Fibroblast of skin of left biceps (primary cell): ENCODE results near the gene ATP6AP1.
"Not testable (repeated sequence)": the region's sequence is repeated elsewhere in the genome, so short reads cannot be mapped to it uniquely, and the experiment has no call there.

Experiments
- DNase-seq, 2 experiments: peaks; one replicate each; pipeline ENCODE4 v3.0.0-alpha.2; 2013; ENCODE audit warnings: low read depth in 2 of 2

The ATP6AP1 gene

GRCh38 chrX:154399527-154400368 is 28.7 kb upstream of the ATP6AP1 start:
- no peak for DNase-seq

- DNase-seq, result not testable (repeated sequence)
These were observed 28.1 kb upstream of the ATP6AP1 start for GRCh38 chrX:154400369-154400817.

- DNase-seq, result no peak
These were observed 27.3 kb upstream of the ATP6AP1 start for GRCh38 chrX:154401045-154401799.

GRCh38 chrX:154401918-154402621 is 26.4 kb upstream of the ATP6AP1 start:
- no peak for DNase-seq

- DNase-seq, result no peak
These were observed 25.8 kb upstream of the ATP6AP1 start for GRCh38 chrX:154402622-154403127.

GRCh38 chrX:154403192-154403591 is 25.3 kb upstream of the ATP6AP1 start:
- DNase-seq, result no peak

- no peak for DNase-seq
These were observed 24.6 kb upstream of the ATP6AP1 start for GRCh38 chrX:154403858-154404257.

GRCh38 chrX:154404625-154405192 is 23.8 kb upstream of the ATP6AP1 start:
- DNase-seq, result no peak

- DNase-seq, result no peak
These were observed 19.7 kb upstream of the ATP6AP1 start for GRCh38 chrX:154408659-154409221.

- DNase-seq, result no peak
These were observed 19.1 kb upstream of the ATP6AP1 start, which contains the start of gene DNASE1L1 for GRCh38 chrX:154409222-154409871. Gene DNASE1L1, minus strand, starts transcription at chrX:154409254. Its CDS starts 3,686 bp downstream, at chrX:154405568.

- DNase-seq, result no peak
These were observed 16.5 kb upstream of the ATP6AP1 start for GRCh38 chrX:154411981-154412340.

- no peak for DNase-seq
These were observed 16.0 kb upstream of the ATP6AP1 start for GRCh38 chrX:154412468-154412867.

- DNase-seq, result no peak
These were observed 15.3 kb upstream of the ATP6AP1 start for GRCh38 chrX:154413142-154413541.

GRCh38 chrX:154417157-154417556 is 11.3 kb upstream of the ATP6AP1 start:
- DNase-seq, result no peak

GRCh38 chrX:154419189-154419588 is 9.3 kb upstream of the ATP6AP1 start:
- no peak for DNase-seq

- DNase-seq, result no peak
These were observed 8.6 kb upstream of the ATP6AP1 start for GRCh38 chrX:154419688-154420401.

GRCh38 chrX:154420402-154420756 is 8.1 kb upstream of the ATP6AP1 start:
- no peak for DNase-seq

GRCh38 chrX:154426916-154427770 is 1.3 kb upstream of the ATP6AP1 start:
- DNase-seq, result no peak

- no peak for DNase-seq
These were observed 1.2 kb downstream of the ATP6AP1 start for GRCh38 chrX:154429711-154430110.
